HPDE6-E6E7 (cell line): ENCODE results near the gene MZF1.
A peak's percentile ranks its signal among the peaks of the same experiment; 100 is the strongest.

Experiments
- DNase-seq: peaks from one replicate; pipeline ENCODE4 v3.0.0; 2011; ENCODE audit warnings: missing footprints; ENCODE audit errors: extremely low spot score

Gene MZF1

GRCh38 chr19:58555920-58556621, 17.1 kb downstream of the MZF1 start:
- DNase-seq: no peak

- DNase-seq: no peak
Observed at GRCh38 chr19:58555369-58555885, 17.7 kb downstream of the MZF1 start.

GRCh38 chr19:58554494-58555368, 18.4 kb downstream of the MZF1 start, which contains the start of gene CHMP2A:
Gene CHMP2A, minus strand, starts transcription at chr19:58555105. Its CDS starts 893 bp downstream, at chr19:58554212.
- peak; percentile 92 for DNase-seq

- no peak for DNase-seq
Observed at GRCh38 chr19:58553799-58554493, 19.2 kb downstream of the MZF1 start.

- no peak for DNase-seq
Observed at GRCh38 chr19:58552655-58553054, 20.5 kb downstream of the MZF1 start.

GRCh38 chr19:58551577-58552471, 21.3 kb downstream of the MZF1 start:
- no peak for DNase-seq

- DNase-seq: no peak
Observed at GRCh38 chr19:58551123-58551497, 22.0 kb downstream of the MZF1 start.

GRCh38 chr19:58550362-58551122, 22.6 kb downstream of the MZF1 start:
- no peak for DNase-seq

- DNase-seq: no peak
Observed at GRCh38 chr19:58549664-58550361, 23.3 kb downstream of the MZF1 start.

GRCh38 chr19:58548859-58549663, 24.1 kb downstream of the MZF1 start:
- DNase-seq: no peak

- no peak for DNase-seq
Observed at GRCh38 chr19:58547323-58548312, 25.5 kb downstream of the MZF1 start.

GRCh38 chr19:58546019-58546530, 27.1 kb downstream of the MZF1 start:
- no peak for DNase-seq

- no peak for DNase-seq
Observed at GRCh38 chr19:58545286-58546018, 27.7 kb downstream of the MZF1 start.

- DNase-seq: no peak
Observed at GRCh38 chr19:58544591-58545285, 28.4 kb downstream of the MZF1 start.

- peak; percentile 99 for DNase-seq
Observed at GRCh38 chr19:58543826-58544590, 29.1 kb downstream of the MZF1 start, which contains the start of gene TRIM28. Gene TRIM28, plus strand, starts transcription at chr19:58544064. Its CDS starts 694 bp downstream, at chr19:58544758.
